Keratinocyte (primary cell): ENCODE measurements around the gene ZFYVE28.

ENCODE experiments used
- CTCF ChIP-seq, 3 experiments: IDR thresholded peaks in 1 of 3; conservative IDR thresholded peaks in 1 of 3; optimal IDR thresholded peaks in 1 of 3; 2 replicates in 2 of 3; 3 replicates in 1 of 3; pipeline versions ENCODE3 to v1.5.1; 2011; ENCODE audit warnings: low read length in 3 of 3, mild to moderate bottlenecking in 3 of 3, moderate library complexity in 2 of 3, control low read depth in 1 of 3, inconsistent platforms in 1 of 3; ENCODE audit not compliant: insufficient read depth in 2 of 3; ENCODE audit errors: extremely low read depth in 1 of 3
- EZH2 ChIP-seq: IDR thresholded peaks from one replicate; pipeline ENCODE4 v1.6.1; 2012; ENCODE audit warnings: inconsistent platforms, mild to moderate bottlenecking, low read length, moderate library complexity

DNA sequence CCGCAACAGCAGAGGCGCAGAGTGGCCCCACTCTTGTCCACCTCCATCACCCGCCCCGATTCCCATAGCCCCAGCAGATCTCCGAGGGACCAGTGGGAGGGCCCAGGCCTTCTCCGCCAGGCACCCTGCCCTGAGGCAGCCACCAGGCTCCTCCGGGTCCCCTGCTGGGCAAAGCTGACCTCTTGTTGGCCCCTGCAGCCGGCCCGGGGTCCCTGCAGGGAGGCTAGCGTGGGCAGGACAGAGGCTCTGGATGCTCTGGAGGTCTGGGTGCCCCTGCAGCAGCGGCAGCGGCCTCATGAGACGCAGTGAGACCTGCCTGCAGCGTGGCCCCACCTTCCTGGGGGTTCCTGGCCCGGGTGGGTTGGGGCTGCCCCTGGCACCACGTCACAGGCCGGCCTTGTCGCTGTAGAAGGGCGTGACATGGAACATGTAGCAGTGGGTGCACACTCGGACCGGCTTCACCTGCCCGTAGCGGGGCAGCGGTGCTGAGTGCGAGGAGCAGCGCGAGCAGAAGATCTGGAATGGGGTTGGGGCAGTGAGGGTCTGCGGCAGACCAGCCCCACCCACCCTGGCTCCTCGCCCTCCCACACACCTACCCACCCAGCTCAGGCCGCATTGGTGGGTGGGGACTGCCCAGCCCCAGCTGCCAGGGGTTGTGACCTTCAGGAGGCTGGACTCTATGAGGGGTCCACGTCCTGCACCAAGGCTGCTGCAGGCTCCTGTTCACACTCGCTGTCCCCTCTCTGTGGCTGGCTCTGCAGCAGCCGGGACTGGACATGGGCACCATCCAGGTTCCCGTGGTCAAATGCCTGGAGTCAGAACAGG is 147.9 kb downstream of the ZFYVE28 start:
- TF ChIP-seq CTCF (optimal IDR thresholded peaks at IDR 0.05 in 1 of 3, IDR thresholded peaks at IDR 0.05 in 1 of 3, conservative IDR thresholded peaks at IDR 0.05 in 1 of 3; ENCODE audit: extremely low read depth in 1 of 3, insufficient read depth in 2 of 3, low read length in 3 of 3), result no peak
- no peak for TF ChIP-seq EZH2
